ENCODE results near the gene AKR1C8.

DNA sequence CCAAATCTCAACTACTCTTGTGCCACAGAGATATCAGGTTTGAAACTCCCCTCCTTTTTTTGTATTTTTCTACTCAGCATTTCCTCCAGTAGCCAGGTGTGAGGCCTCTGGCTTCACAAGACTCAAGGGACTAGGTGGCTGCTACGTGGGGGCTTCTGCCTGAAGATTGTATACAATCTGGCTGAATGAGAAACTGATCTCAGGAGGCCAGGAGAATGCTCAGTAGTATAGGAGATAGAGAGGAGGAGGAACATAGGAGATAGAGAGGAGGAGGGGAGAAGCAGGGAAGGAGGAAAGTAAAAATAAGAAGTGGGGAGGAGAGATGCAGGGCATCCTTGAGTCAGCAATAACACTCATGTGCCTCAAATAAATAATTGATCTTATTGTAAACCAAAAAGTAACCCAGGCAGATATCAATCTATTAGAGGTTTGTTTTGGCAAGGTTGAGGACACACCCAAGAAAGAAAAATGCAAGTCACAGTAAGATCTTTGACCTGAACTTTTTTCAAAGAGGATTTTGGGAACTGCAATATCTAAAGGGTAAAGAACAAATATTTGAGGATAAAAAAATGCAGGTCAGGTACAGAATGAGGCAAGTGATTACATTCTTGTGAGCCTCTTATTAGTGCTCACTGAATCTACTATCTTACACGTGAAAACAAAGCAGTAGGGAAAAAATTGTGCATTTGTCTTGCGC is 36.8 kb downstream of the AKR1C8 start:
- no peak for TF ChIP-seq POLR2A (IDR thresholded peaks at IDR 0.05; ENCODE audit: low read depth, low read length)
- no peak for TF ChIP-seq POLR2AphosphoS5 (IDR thresholded peaks at IDR 0.05; ENCODE audit: low read depth, low read length)

Measured in GM12892 (cell line).